HG02571 (cell line): ENCODE measurements around the gene BRIP1.
A peak's percentile ranks its signal among the peaks of the same experiment; 100 is the strongest.
"Not testable (repeated sequence)": the region's sequence is repeated elsewhere in the genome, so short reads cannot be mapped to it uniquely, and the experiment has no call there.

Experiments
- ATAC-seq: cut with Tn5 transposase; IDR thresholded peaks from one replicate; pipeline ENCODE4 v1.9.1; 2021; ENCODE audit warnings: mild to moderate bottlenecking, moderate library complexity; ENCODE audit not compliant: unreplicated experiment

The BRIP1 gene

GRCh38 chr17:61806081-61806828 is 57.1 kb downstream of the BRIP1 start:
- ATAC-seq, result no peak

- ATAC-seq, result no peak
These were observed 57.9 kb downstream of the BRIP1 start for GRCh38 chr17:61805399-61805798.

GRCh38 chr17:61803796-61804195 is 59.5 kb downstream of the BRIP1 start:
- no peak for ATAC-seq

- no peak for ATAC-seq
These were observed 60.1 kb downstream of the BRIP1 start for GRCh38 chr17:61803216-61803615.

GRCh38 chr17:61799812-61800484 is 63.4 kb downstream of the BRIP1 start:
- no peak for ATAC-seq

- no peak for ATAC-seq
These were observed 66.0 kb downstream of the BRIP1 start for GRCh38 chr17:61797283-61797682.

GRCh38 chr17:61795546-61795945 is 67.8 kb downstream of the BRIP1 start:
- no peak for ATAC-seq

GRCh38 chr17:61794792-61795191 is 68.5 kb downstream of the BRIP1 start:
- no peak for ATAC-seq

- no peak for ATAC-seq
These were observed 69.1 kb downstream of the BRIP1 start for GRCh38 chr17:61794242-61794641.

GRCh38 chr17:61793565-61793964 is 69.8 kb downstream of the BRIP1 start:
- ATAC-seq, result no peak

GRCh38 chr17:61789872-61790271 is 73.5 kb downstream of the BRIP1 start:
- no peak for ATAC-seq

- no peak for ATAC-seq
These were observed 77.2 kb downstream of the BRIP1 start for GRCh38 chr17:61786088-61786487.

GRCh38 chr17:61784510-61784909 is 78.8 kb downstream of the BRIP1 start:
- no peak for ATAC-seq

- peak; percentile 65 for ATAC-seq
These were observed 79.6 kb downstream of the BRIP1 start for GRCh38 chr17:61783556-61784304.

GRCh38 chr17:61783120-61783519 is 80.2 kb downstream of the BRIP1 start:
- no peak for ATAC-seq

- no peak for ATAC-seq
These were observed 80.6 kb downstream of the BRIP1 start for GRCh38 chr17:61782683-61783082.

GRCh38 chr17:61775364-61775763 is 88.0 kb downstream of the BRIP1 start:
- no peak for ATAC-seq

GRCh38 chr17:61774724-61775123 is 88.6 kb downstream of the BRIP1 start:
- ATAC-seq, result no peak

GRCh38 chr17:61774087-61774486 is 89.2 kb downstream of the BRIP1 start:
- ATAC-seq, result not testable (repeated sequence)

GRCh38 chr17:61770752-61771533 is 92.4 kb downstream of the BRIP1 start:
- no peak for ATAC-seq

- ATAC-seq, result no peak
These were observed 93.3 kb downstream of the BRIP1 start for GRCh38 chr17:61770043-61770442.
